T-cell (primary cell): ENCODE measurements around the gene IL1RAP. TPM values are rescaled to one million over a fixed set of nuclear protein-coding genes. Genes with fewer than 3 reads are reported as not detected.

Experiments
- ATAC-seq, 4 experiments: fragments of 200-7000 bp in 3 of 4; fragments of 150-1000 bp in 1 of 4; cut with Tn5 transposase; replicated peaks in 1 of 4; 1 replicate in 3 of 4; 2 replicates in 1 of 4; pipeline ENCODE4 v1.10.0; 2021; ENCODE audit warnings: moderate library complexity in 3 of 4, mild to moderate bottlenecking in 2 of 4, moderate number of reproducible peaks in 1 of 4
- CTCF ChIA-PET, 2 donors: fragments of 300-600 bp; sonication (Branson Sonifier 250); formaldehyde crosslinking; loops; one replicate each; lab custom pipeline; 2022; ENCODE audit warnings: antibody characterized with exemption in 2 of 2; lab: Charles Lee
- POLR2A ChIA-PET, 2 donors: fragments of 300-600 bp; sonication (Branson Sonifier 250); formaldehyde crosslinking; loops; one replicate each; lab custom pipeline; 2022; ENCODE audit warnings: antibody characterized with exemption in 2 of 2; lab: Charles Lee
- DNase-seq, 35 experiments: peaks; one replicate each; pipeline versions ENCODE4 v3.0.0 to v3.0.0-alpha.2; 2013 to 2023
- H3K27ac ChIP-seq: one replicate; pipeline ENCODE4 v1.5.1; 2013; ENCODE audit warnings: low read length
- H3K27me3 ChIP-seq, 2 experiments: replicated peaks in 1 of 2; 1 replicate in 1 of 2; 2 replicates in 1 of 2; pipeline versions ENCODE4 v1.6.1 to v1.7.0; 2013; ENCODE audit warnings: low read length in 1 of 2, mixed read lengths in 1 of 2; ENCODE audit not compliant: control insufficient read depth in 2 of 2, insufficient read depth in 2 of 2; ENCODE audit errors: extremely low read depth in 1 of 2
- H3K36me3 ChIP-seq, 2 donors: 1 replicate in 1 of 2; 2 replicates in 1 of 2; pipeline versions ENCODE4 v1.6.1 to v1.7.0; 2013; ENCODE audit warnings: low read length in 1 of 2; ENCODE audit not compliant: control insufficient read depth in 2 of 2, insufficient read depth in 1 of 2; ENCODE audit errors: extremely low read depth in 1 of 2
- H3K4me1 ChIP-seq, 2 experiments: 1 replicate in 1 of 2; 2 replicates in 1 of 2; pipeline versions ENCODE4 v1.6.1 to v1.7.0; 2013; ENCODE audit warnings: low read length in 2 of 2, mixed read lengths in 1 of 2; ENCODE audit not compliant: insufficient read depth in 2 of 2, control insufficient read depth in 1 of 2; ENCODE audit errors: extremely low read depth in 1 of 2
- H3K4me3 ChIP-seq, 2 donors: 1 replicate in 1 of 2; 2 replicates in 1 of 2; pipeline versions ENCODE4 v1.5.1 to v1.7.0; 2013; ENCODE audit warnings: mild to moderate bottlenecking in 2 of 2, low read length in 1 of 2, moderate library complexity in 1 of 2; ENCODE audit not compliant: control insufficient read depth in 1 of 2; ENCODE audit errors: extremely low read depth in 1 of 2
- H3K9me3 ChIP-seq: 2 replicates; pipeline ENCODE4 v1.7.0; 2013
- H3K27ac Mint-ChIP-seq, 2 donors: one replicate each; pipeline ENCODE4 v1.8.0; 2020 to 2021; ENCODE audit warnings: mild to moderate bottlenecking in 2 of 2, mixed read lengths in 2 of 2
- H3K27me3 Mint-ChIP-seq, 2 donors: one replicate each; pipeline ENCODE4 v1.8.0; 2021 to 2022; ENCODE audit warnings: mixed read lengths in 2 of 2
- H3K36me3 Mint-ChIP-seq: one replicate; pipeline ENCODE4 v1.8.0; 2021; ENCODE audit warnings: mixed read lengths
- H3K4me1 Mint-ChIP-seq, 3 donors: one replicate each; pipeline ENCODE4 v1.8.0; 2020 to 2022; ENCODE audit warnings: mixed read lengths in 3 of 3, mild to moderate bottlenecking in 1 of 3
- H3K4me3 Mint-ChIP-seq, 3 donors: one replicate each; pipeline ENCODE4 v1.8.0; 2020 to 2022; ENCODE audit warnings: mild to moderate bottlenecking in 3 of 3, mixed read lengths in 3 of 3, moderate library complexity in 3 of 3
- H3K9me3 Mint-ChIP-seq, 3 donors: one replicate each; pipeline ENCODE4 v1.8.0; 2020 to 2022; ENCODE audit warnings: mixed read lengths in 3 of 3
- WGBS: methylation state at CpG from one replicate; pipeline ENCODE4 v1.1.5; 2013; ENCODE audit warnings: missing lambda C conversion rate; ENCODE audit not compliant: insufficient coverage; 5-methylcytosine and 5-hydroxymethylcytosine counted together
- total RNA-seq, 35 experiments: library from RNA in 6 of 35; stranded (reverse) in 6 of 35; fragments of 120-200 nt in 1 of 35; gene quantifications; one replicate each; pipeline versions ENCODE4 v1.2.1 to v1.2.4 and lab custom pipeline; 2013 to 2026

Gene IL1RAP
- total RNA-seq, 5 donors from 2014 or later (not counting 1 experiment from before 2014, with no cell fraction given) = 8.6 to 14.5 (median 9.9) TPM

DNA sequence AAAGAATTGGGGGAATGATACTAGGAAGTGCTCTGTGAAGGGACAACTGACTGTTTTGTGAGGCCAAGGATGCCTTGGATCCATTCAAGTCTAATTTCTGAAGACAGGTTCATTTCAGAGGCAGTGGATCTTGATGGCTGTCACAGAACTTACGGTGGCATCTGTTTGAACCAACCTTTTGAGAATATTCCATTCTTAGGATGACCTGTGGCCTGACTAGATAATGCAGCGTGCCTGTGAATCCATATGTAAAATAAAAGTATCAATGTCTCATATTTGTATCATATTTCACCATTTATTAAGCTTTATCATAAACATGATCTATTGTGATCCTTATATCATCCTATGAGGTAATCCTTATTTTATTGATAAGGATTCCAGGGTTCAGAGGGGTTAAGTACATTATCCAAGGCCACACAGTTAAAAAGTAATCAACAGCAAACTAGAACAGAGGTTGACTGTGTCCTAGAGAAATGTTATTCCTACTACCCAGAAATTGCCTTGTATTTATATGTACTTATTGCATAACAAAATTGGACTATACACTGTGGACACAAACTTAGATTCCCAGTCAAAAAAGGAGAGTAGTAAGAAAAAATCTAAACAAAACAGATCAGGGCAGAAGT, 34.3 kb downstream of the IL1RAP start:
- ChIA-PET POLR2A (interaction anchor here in 1 of 2 donors (0.5 kb wide), 1 partner anchor 34 kb away, joined by 4 read pairs; no protein-coding TSS in a partner anchor), CTCF (no interaction called here)
- WGBS = 100% methylated on average over 1 of the region's 2 CpGs
- Histone ChIP-seq H3K27me3 (no peaks in the 10 kb centered on the region), H3K36me3 (no peaks in the 10 kb centered on the region), H3K27ac (no peak overlapping the region), H3K4me1 (no peaks in the 10 kb centered on the region), H3K9me3 (no peaks in the 10 kb centered on the region), H3K4me3 (no peak overlapping the region)
- Mint-ChIP-seq H3K9me3 (peaks cover 0 to 3% (median 0%) of the 10 kb centered on the region in 3 donors), H3K4me1 (peaks cover 0 to 9% (median 3%) of the 10 kb centered on the region in 3 donors), H3K27ac (no peak overlapping the region), H3K4me3 (no peak overlapping the region), H3K27me3 (no peaks in the 10 kb centered on the region), H3K36me3 (peaks cover 15% of the 10 kb centered on the region)
- no peak for DNase-seq
- ATAC-seq = no peak

DNA sequence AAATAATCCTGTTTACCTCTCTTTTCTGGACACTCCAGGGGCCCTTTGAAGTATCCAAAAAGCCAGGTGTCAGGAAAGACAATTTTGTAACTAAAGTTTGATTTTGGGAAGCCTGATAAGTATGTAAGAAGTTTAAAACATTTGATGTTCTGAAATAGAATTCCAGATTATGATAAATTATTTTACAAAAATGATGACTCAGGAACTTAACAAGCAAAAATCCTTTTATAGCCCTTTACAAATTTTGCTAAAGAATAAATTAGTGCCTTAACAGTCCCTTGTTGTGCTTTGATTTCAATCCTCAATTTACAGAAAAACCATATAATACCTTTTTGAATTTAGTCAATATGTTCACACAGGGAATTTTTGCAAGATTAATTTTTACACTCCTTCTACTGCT, 38.1 kb downstream of the IL1RAP start:
- no peak overlapping the region for H3K4me3 Mint-ChIP-seq

DNA sequence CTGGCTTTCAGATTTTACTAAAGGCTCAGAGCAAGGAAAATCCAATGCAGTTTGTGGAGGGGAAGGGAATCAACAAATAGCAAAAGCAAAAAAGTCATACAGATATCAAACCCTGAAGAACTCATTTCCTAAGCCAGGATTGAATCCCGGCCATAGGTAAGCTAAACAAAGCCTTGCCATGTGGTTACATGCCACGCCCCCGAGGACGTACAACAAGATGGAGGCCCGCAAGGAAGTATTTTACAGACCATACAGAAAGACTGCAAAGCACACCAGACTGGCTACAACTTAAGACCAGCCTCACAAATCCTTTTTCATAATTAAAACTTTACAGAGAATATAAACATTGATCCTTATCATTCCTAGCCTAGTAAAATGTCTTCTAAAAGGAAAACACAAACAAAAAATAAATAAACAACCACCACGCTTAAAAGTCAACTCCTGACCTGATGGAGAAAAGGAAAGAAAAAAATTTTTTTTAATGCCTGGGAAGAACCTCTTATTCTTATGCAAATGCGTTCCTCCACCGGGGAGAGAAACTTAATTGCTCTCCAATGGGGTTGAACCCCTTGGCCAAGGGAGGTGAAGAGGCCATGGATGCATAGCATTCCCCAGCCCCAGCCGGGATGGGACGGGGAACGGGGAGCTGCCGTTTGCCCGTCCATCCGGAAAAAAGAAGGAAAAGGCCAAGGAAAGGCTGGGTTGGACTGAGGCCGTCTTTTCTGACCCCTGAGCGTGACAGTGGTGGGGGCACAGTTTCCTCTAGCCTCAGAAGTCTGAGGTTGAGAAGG, 39.3 kb downstream of the IL1RAP start:
- no peaks in the 10 kb centered on the region for H3K36me3 ChIP-seq
- H3K27me3 Mint-ChIP-seq = no peaks in the 10 kb centered on the region
- DNase-seq (no peak), ATAC-seq (no peak)
- peaks cover 42% of the 10 kb centered on the region for H3K36me3 Mint-ChIP-seq
- H3K4me3 ChIP-seq = no peak overlapping the region
- no peaks in the 10 kb centered on the region for H3K27me3 ChIP-seq
- peaks cover 0 to 2% (median 0%) of the 10 kb centered on the region in 3 donors for H3K4me1 Mint-ChIP-seq
- no peaks in the 10 kb centered on the region for H3K4me1 ChIP-seq
- H3K9me3 Mint-ChIP-seq = peaks cover 0 to 3% (median 0%) of the 10 kb centered on the region in 3 donors
- POLR2A ChIA-PET = interaction anchor here in 1 of 2 donors (0.6 kb wide), 1 partner anchor 1867 kb away, joined by 7 read pairs; no protein-coding TSS in a partner anchor
- CTCF ChIA-PET = no interaction called here
- H3K27ac Mint-ChIP-seq = no peak overlapping the region
- no peaks in the 10 kb centered on the region for H3K9me3 ChIP-seq
- no peak overlapping the region for H3K27ac ChIP-seq
- no peak overlapping the region for H3K4me3 Mint-ChIP-seq
- 98% methylated on average over 11 of the region's 16 CpGs for WGBS

More for the DNA sequence above, 38.1 kb downstream of the IL1RAP start:
- Histone ChIP-seq H3K4me1 (no peaks in the 10 kb centered on the region), H3K27me3 (no peaks in the 10 kb centered on the region), H3K4me3 (no peak overlapping the region), H3K36me3 (no peaks in the 10 kb centered on the region), H3K9me3 (no peaks in the 10 kb centered on the region), H3K27ac (no peak overlapping the region)
- DNase-seq = no peak
- no peak overlapping the region for H3K27ac Mint-ChIP-seq
- no peaks in the 10 kb centered on the region for H3K27me3 Mint-ChIP-seq
- POLR2A ChIA-PET = no interaction called here
- peaks cover 0 to 3% (median 0%) of the 10 kb centered on the region in 3 donors for H3K9me3 Mint-ChIP-seq
- peaks cover 0 to 2% (median 0%) of the 10 kb centered on the region in 3 donors for H3K4me1 Mint-ChIP-seq
- no peak for ATAC-seq
- H3K36me3 Mint-ChIP-seq = peaks cover 36% of the 10 kb centered on the region
- CTCF ChIA-PET = no interaction called here

DNA sequence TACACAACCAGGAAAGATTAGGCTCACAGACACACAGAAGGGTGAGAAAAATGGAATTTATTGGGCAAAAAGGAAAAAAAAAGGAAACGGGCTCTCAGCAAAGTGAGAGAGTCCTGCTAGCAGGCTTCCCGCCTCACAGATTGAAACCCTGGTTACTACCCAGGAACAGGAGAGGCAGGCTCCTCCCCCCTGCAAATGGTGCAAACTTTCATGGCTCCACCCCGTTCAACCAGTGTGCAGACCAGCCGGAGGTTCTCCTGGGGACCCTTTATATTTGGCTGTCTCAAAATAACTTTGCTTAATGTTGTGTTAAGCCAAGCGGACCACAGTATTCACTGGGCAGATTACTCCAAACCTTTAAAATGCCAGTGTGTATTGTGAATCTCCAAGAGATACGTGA, 40.3 kb downstream of the IL1RAP start:
- Mint-ChIP-seq H3K36me3 (peaks cover 46% of the 10 kb centered on the region), H3K27me3 (no peaks in the 10 kb centered on the region), H3K27ac (no peak overlapping the region), H3K4me1 (peaks cover 0 to 2% (median 0%) of the 10 kb centered on the region in 3 donors), H3K4me3 (no peak overlapping the region), H3K9me3 (peaks cover 0 to 3% (median 0%) of the 10 kb centered on the region in 3 donors)
- DNase-seq (no peak), ATAC-seq (no peak)
- no peak overlapping the region for H3K27ac ChIP-seq
- ChIA-PET CTCF (no interaction called here), POLR2A (no interaction called here)
- H3K9me3 ChIP-seq = peaks cover 4% of the 10 kb centered on the region
- H3K36me3 ChIP-seq = no peaks in the 10 kb centered on the region
- 100% methylated on average over 3 of the region's 6 CpGs for WGBS
- no peaks in the 10 kb centered on the region for H3K27me3 ChIP-seq
- no peaks in the 10 kb centered on the region for H3K4me1 ChIP-seq
- H3K4me3 ChIP-seq = no peak overlapping the region

DNA sequence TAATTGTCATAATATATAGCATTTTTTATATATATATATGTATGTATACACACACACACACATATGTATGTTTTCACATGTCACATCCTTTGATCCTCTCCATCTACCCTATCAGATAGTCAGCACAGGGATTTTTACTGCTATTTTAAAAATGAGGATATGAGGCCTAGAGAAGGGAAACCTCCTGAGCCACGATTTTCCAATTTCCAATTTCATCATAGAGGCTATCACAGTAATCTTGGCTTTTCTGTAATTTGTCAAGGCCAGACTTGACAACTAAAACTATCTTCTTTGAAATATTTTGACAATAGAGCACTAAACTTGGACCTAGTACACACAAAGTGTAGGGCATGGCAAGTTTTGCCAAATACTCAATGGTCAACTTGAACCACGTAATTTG, 42.5 kb downstream of the IL1RAP start:
- Mint-ChIP-seq H3K27me3 (no peaks in the 10 kb centered on the region), H3K27ac (no peak overlapping the region), H3K36me3 (peaks cover 51% of the 10 kb centered on the region), H3K9me3 (peaks cover 0 to 3% (median 0%) of the 10 kb centered on the region in 3 donors), H3K4me1 (peaks cover 0 to 6% (median 2%) of the 10 kb centered on the region in 3 donors), H3K4me3 (no peak overlapping the region)
- ATAC-seq = no peak
- ChIA-PET CTCF (interaction anchor here in 1 of 2 donors (0.6 kb wide), 1 partner anchor 1058 kb away, joined by 3 read pairs; no protein-coding TSS in a partner anchor), POLR2A (no interaction called here)
- no peak overlapping the region for H3K27ac ChIP-seq
- no peaks in the 10 kb centered on the region for H3K4me1 ChIP-seq
- no CpG with 5 or more reads among the region's 2 CpGs for WGBS
- no peaks in the 10 kb centered on the region for H3K36me3 ChIP-seq
- H3K4me3 ChIP-seq = no peak overlapping the region
- DNase-seq = no peak
- H3K27me3 ChIP-seq = no peaks in the 10 kb centered on the region
- peaks cover 5% of the 10 kb centered on the region for H3K9me3 ChIP-seq

DNA sequence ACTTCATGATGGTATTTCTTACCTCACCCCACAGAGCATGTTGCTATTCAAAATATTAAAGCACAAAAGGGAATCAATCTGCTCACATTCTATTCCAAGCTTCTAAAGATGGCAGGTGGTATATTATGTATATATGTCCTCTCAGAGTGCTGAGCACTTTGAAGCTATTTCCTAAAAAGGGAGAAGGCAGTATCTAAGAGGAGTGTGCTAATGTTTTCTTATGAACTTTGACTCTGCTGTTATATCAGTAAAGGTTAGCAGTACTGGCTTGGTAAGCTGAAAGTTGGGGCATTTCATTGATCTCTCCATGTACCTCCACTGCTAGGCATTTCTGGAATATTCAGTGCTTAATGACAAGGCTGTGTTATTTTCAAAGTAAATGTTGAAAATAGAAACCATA, 43.4 kb downstream of the IL1RAP start:
- no peak for ATAC-seq
- H3K36me3 Mint-ChIP-seq = peaks cover 51% of the 10 kb centered on the region
- DNase-seq = no peak

More for the DNA sequence above, 43.4 kb downstream of the IL1RAP start:
- no peak overlapping the region for H3K27ac ChIP-seq
- H3K9me3 ChIP-seq = peaks cover 5% of the 10 kb centered on the region
- H3K36me3 ChIP-seq = no peaks in the 10 kb centered on the region
- H3K4me1 Mint-ChIP-seq = peaks cover 0 to 6% (median 2%) of the 10 kb centered on the region in 3 donors
- no peaks in the 10 kb centered on the region for H3K4me1 ChIP-seq
- H3K27me3 Mint-ChIP-seq = no peaks in the 10 kb centered on the region
- POLR2A ChIA-PET = no interaction called here
- no peak overlapping the region for H3K4me3 Mint-ChIP-seq
- H3K9me3 Mint-ChIP-seq = no peaks in the 10 kb centered on the region
- H3K27me3 ChIP-seq = no peaks in the 10 kb centered on the region
- H3K27ac Mint-ChIP-seq = no peak overlapping the region
- no peak overlapping the region for H3K4me3 ChIP-seq
- CTCF ChIA-PET = interaction anchor here in 1 of 2 donors (0.5 kb wide), 1 partner anchor 26 kb away, joined by 3 read pairs; no protein-coding TSS in a partner anchor
